Kidney epithelial cell (primary cell): ENCODE results near the gene FAM20A. TPM values are rescaled to one million over a fixed set of nuclear protein-coding genes. Genes with fewer than 3 reads are reported as not detected.

ENCODE experiments used
- DNase-seq: peaks from one replicate; pipeline ENCODE4 v3.0.0-alpha.2; 2010; ENCODE audit warnings: low read depth
- H3K27me3 ChIP-seq: 2 replicates; pipeline ENCODE4 v1.6.0; 2011; ENCODE audit warnings: low read length; ENCODE audit not compliant: control insufficient read depth, insufficient read depth
- H3K36me3 ChIP-seq: 2 replicates; pipeline ENCODE4 v1.5.1; 2011; ENCODE audit warnings: low read length; ENCODE audit not compliant: control insufficient read depth, insufficient read depth
- H3K4me3 ChIP-seq: 2 replicates; pipeline ENCODE4 v1.5.1; 2011; ENCODE audit warnings: low read depth, mild to moderate bottlenecking, control low read depth, low read length
- CTCF ChIP-seq: IDR thresholded peaks from 2 replicates; pipeline ENCODE4 v1.5.1; 2011; ENCODE audit warnings: mild to moderate bottlenecking, moderate library complexity, low read length, control low read depth, inconsistent platforms; ENCODE audit not compliant: insufficient read depth, poor library complexity, severe bottlenecking
- total RNA-seq: library from RNA; depleted of rRNA; stranded (reverse); fragments of >200 nt; gene quantifications from 2 replicates; pipeline ENCODE4 v1.2.3, GENCODE V29; 2015

FAM20A gene
- total RNA-seq, 1 donor from 2014 or later: 0.13 TPM

- no peak for DNase-seq
- TF ChIP-seq CTCF: no peak
- H3K27me3 ChIP-seq: peaks cover 3% of the 10 kb centered on the region
- no peaks in the 10 kb centered on the region for H3K36me3 ChIP-seq
- H3K4me3 ChIP-seq: no peak overlapping the region
Observed at GRCh38 chr17:68592682-68593641, 8.2 kb downstream of the FAM20A start.

- DNase-seq: no peak
- no peaks in the 10 kb centered on the region for H3K36me3 ChIP-seq
- H3K4me3 ChIP-seq: no peak overlapping the region
- peaks cover 3% of the 10 kb centered on the region for H3K27me3 ChIP-seq
- TF ChIP-seq CTCF: no peak
Observed at GRCh38 chr17:68592009-68592408, 9.2 kb downstream of the FAM20A start.

- TF ChIP-seq CTCF: no peak
- no peak overlapping the region for H3K4me3 ChIP-seq
- DNase-seq: no peak
- H3K27me3 ChIP-seq: peaks cover 3% of the 10 kb centered on the region
- no peaks in the 10 kb centered on the region for H3K36me3 ChIP-seq
Observed at GRCh38 chr17:68591583-68591982, 9.6 kb downstream of the FAM20A start.

- TF ChIP-seq CTCF: no peak
- Histone ChIP-seq H3K4me3 (no peak overlapping the region), H3K27me3 (peaks cover 3% of the 10 kb centered on the region), H3K36me3 (no peaks in the 10 kb centered on the region)
- DNase-seq: no peak
Observed at GRCh38 chr17:68589086-68589485, 12.1 kb downstream of the FAM20A start.

GRCh38 chr17:68588362-68588761 is 12.8 kb downstream of the FAM20A start:
- Histone ChIP-seq H3K27me3 (peaks cover 3% of the 10 kb centered on the region), H3K4me3 (no peak overlapping the region), H3K36me3 (no peaks in the 10 kb centered on the region)
- no peak for DNase-seq
- TF ChIP-seq CTCF: no peak
